ENCODE data around the gene ATF7. TPM values are rescaled to one million over a fixed set of nuclear protein-coding genes. Genes with fewer than 3 reads are reported as not detected.

Gene ATF7
- total RNA-seq, 1 experiment from 2014 or later: 44.3 TPM

- TF ChIP-seq CTCF (conservative IDR thresholded peaks at IDR 0.05; ENCODE audit: low read depth, low read length) (no peak), EZH2 (IDR thresholded peaks at IDR 0.05; ENCODE audit: borderline replicate concordance, low read depth, low read length, poor library complexity, severe bottlenecking) (no peak)
- Histone ChIP-seq H3K27me3 (replicated peaks; ENCODE audit: insufficient read depth, low read depth, low read length, poor library complexity) (no peaks in the 10 kb centered on the region), H3K4me1 (ENCODE audit: insufficient read depth, low read length, poor library complexity, severe bottlenecking) (peaks cover 37% of the 10 kb centered on the region), H3K27ac (ENCODE audit: low read depth, low read length, poor library complexity, severe bottlenecking) (peak overlapping the region; percentile 98), H3K9me3 (ENCODE audit: low read depth, low read length, poor library complexity, severe bottlenecking) (no peaks in the 10 kb centered on the region), H3K4me3 (ENCODE audit: low read depth, low read length, poor library complexity, severe bottlenecking) (peak overlapping the region; percentile 54), H3K36me3 (ENCODE audit: insufficient read depth, low read length, poor library complexity, severe bottlenecking) (peaks cover 18% of the 10 kb centered on the region)
- CTCF ChIA-PET: no interaction called here
- intact Hi-C loops (cut with micrococcal nuclease; ENCODE audit: unreplicated experiment): loop anchor here (2.0 to 10.0 kb wide), 2 partner anchors 175 to 775 kb away; no protein-coding TSS in a partner anchor
- POLR2A ChIA-PET (ENCODE audit: low non-redundant PET): interaction anchor here (0.6 to 1.0 kb wide), 4 partner anchors 105 to 544 kb away, joined by 3 to 7 read pairs (median 4); partner anchors contain the start of genes AAAS and SP1
- BruUV-seq (replicated peaks): TSS peak; percentile 72
- DNase-seq (ENCODE audit: low spot score): no peak
Observed at GRCh38 chr12:53500142-53500775, 125.9 kb downstream of the ATF7 start.

GRCh38 chr12:53499266-53500141 lies 126.7 kb downstream of the ATF7 start, which contains the start of gene MAP3K12:
TSS of gene MAP3K12 (minus strand) at chr12:53499458. CDS start at chr12:53487391, 12,067 bp downstream.
- no TSS peak for BruUV-seq (replicated peaks)
- DNase-seq (ENCODE audit: low spot score): peak; percentile 66
- Histone ChIP-seq H3K27me3 (replicated peaks; ENCODE audit: insufficient read depth, low read depth, low read length, poor library complexity) (no peaks in the 10 kb centered on the region), H3K9me3 (ENCODE audit: low read depth, low read length, poor library complexity, severe bottlenecking) (no peaks in the 10 kb centered on the region), H3K4me1 (ENCODE audit: insufficient read depth, low read length, poor library complexity, severe bottlenecking) (peaks cover 37% of the 10 kb centered on the region), H3K27ac (ENCODE audit: low read depth, low read length, poor library complexity, severe bottlenecking) (peak within 1 kb of the TSS; percentile 98), H3K4me3 (ENCODE audit: low read depth, low read length, poor library complexity, severe bottlenecking) (peak within 1 kb of the TSS; percentile 54), H3K36me3 (ENCODE audit: insufficient read depth, low read length, poor library complexity, severe bottlenecking) (peaks cover 11% of the 10 kb centered on the region)
- ChIA-PET CTCF (no interaction called here), POLR2A (ENCODE audit: low non-redundant PET) (no interaction called here)
- intact Hi-C loops (cut with micrococcal nuclease; ENCODE audit: unreplicated experiment): loop anchor here (2.0 to 10.0 kb wide), 2 partner anchors 175 to 775 kb away; no protein-coding TSS in a partner anchor
- no peak for TF ChIP-seq CTCF (conservative IDR thresholded peaks at IDR 0.05; ENCODE audit: low read depth, low read length)
- TF ChIP-seq EZH2 (IDR thresholded peaks at IDR 0.05; ENCODE audit: borderline replicate concordance, low read depth, low read length, poor library complexity, severe bottlenecking): no peak

GRCh38 chr12:53498235-53498630 lies 127.9 kb downstream of the ATF7 start:
- POLR2A ChIA-PET (ENCODE audit: low non-redundant PET): no interaction called here
- no TSS peak for BruUV-seq (replicated peaks)
- no peaks in the 10 kb centered on the region for H3K36me3 ChIP-seq (ENCODE audit: insufficient read depth, low read length, poor library complexity, severe bottlenecking)
- no peak for DNase-seq (ENCODE audit: low spot score)
- peaks cover 37% of the 10 kb centered on the region for H3K4me1 ChIP-seq (ENCODE audit: insufficient read depth, low read length, poor library complexity, severe bottlenecking)
- CTCF ChIA-PET: interaction anchor here (0.6 kb wide), 1 partner anchor 445 kb away, joined by 3 read pairs; no protein-coding TSS in a partner anchor
- no peaks in the 10 kb centered on the region for H3K27me3 ChIP-seq (replicated peaks; ENCODE audit: insufficient read depth, low read depth, low read length, poor library complexity)
- no peak for TF ChIP-seq EZH2 (IDR thresholded peaks at IDR 0.05; ENCODE audit: borderline replicate concordance, low read depth, low read length, poor library complexity, severe bottlenecking)
- no peak for TF ChIP-seq CTCF (conservative IDR thresholded peaks at IDR 0.05; ENCODE audit: low read depth, low read length)
- no peak overlapping the region for H3K27ac ChIP-seq (ENCODE audit: low read depth, low read length, poor library complexity, severe bottlenecking)
- H3K9me3 ChIP-seq (ENCODE audit: low read depth, low read length, poor library complexity, severe bottlenecking): no peaks in the 10 kb centered on the region
- peak overlapping the region; percentile 54 for H3K4me3 ChIP-seq (ENCODE audit: low read depth, low read length, poor library complexity, severe bottlenecking)
- intact Hi-C loops (cut with micrococcal nuclease; ENCODE audit: unreplicated experiment): no loop called here
